HG02642 (cell line): ENCODE results near the gene C4orf50.
"Not testable (repeated sequence)": the region's sequence is repeated elsewhere in the genome, so short reads cannot be mapped to it uniquely, and the experiment has no call there.

Experiments
- ATAC-seq: cut with Tn5 transposase; IDR thresholded peaks from one replicate; pipeline ENCODE4 v1.9.1; 2021; ENCODE audit warnings: mild to moderate bottlenecking; ENCODE audit not compliant: unreplicated experiment, poor library complexity

The C4orf50 gene

GRCh38 chr4:5995901-5996623 lies 22.2 kb downstream of the C4orf50 start:
- no peak for ATAC-seq

- ATAC-seq: no peak
Measured at GRCh38 chr4:5993876-5994811, 24.1 kb downstream of the C4orf50 start.

- ATAC-seq: not testable (repeated sequence)
Measured at GRCh38 chr4:5993346-5993745, 24.9 kb downstream of the C4orf50 start.

GRCh38 chr4:5992828-5993321 lies 25.4 kb downstream of the C4orf50 start:
- ATAC-seq: no peak

- no peak for ATAC-seq
Measured at GRCh38 chr4:5992171-5992827, 25.9 kb downstream of the C4orf50 start.

- no peak for ATAC-seq
Measured at GRCh38 chr4:5991405-5991804, 26.8 kb downstream of the C4orf50 start.

GRCh38 chr4:5990446-5991160 lies 27.6 kb downstream of the C4orf50 start:
- no peak for ATAC-seq

GRCh38 chr4:5989236-5990225 lies 28.7 kb downstream of the C4orf50 start:
- no peak for ATAC-seq

GRCh38 chr4:5988086-5988845 lies 30.0 kb downstream of the C4orf50 start:
- no peak for ATAC-seq

- no peak for ATAC-seq
Measured at GRCh38 chr4:5984843-5985242, 33.4 kb downstream of the C4orf50 start.

GRCh38 chr4:5982156-5982973 lies 35.9 kb downstream of the C4orf50 start:
- ATAC-seq: no peak

- no peak for ATAC-seq
Measured at GRCh38 chr4:5980436-5981155, 37.6 kb downstream of the C4orf50 start.

- ATAC-seq: no peak
Measured at GRCh38 chr4:5979981-5980380, 38.2 kb downstream of the C4orf50 start.

GRCh38 chr4:5976921-5977320 lies 41.3 kb downstream of the C4orf50 start:
- ATAC-seq: no peak

- no peak for ATAC-seq
Measured at GRCh38 chr4:5976431-5976830, 41.8 kb downstream of the C4orf50 start.

- ATAC-seq: no peak
Measured at GRCh38 chr4:5974321-5974720, 43.9 kb downstream of the C4orf50 start.
